ENCODE measurements around the gene MYPN. TPM values are rescaled to one million over a fixed set of nuclear protein-coding genes. Genes with fewer than 3 reads are reported as not detected.
"Not testable (repeated sequence)": the region's sequence is repeated elsewhere in the genome, so short reads cannot be mapped to it uniquely, and the experiment has no call there.

Gene MYPN
- total RNA-seq, 1 experiment from 2014 or later, result not detected

DNA sequence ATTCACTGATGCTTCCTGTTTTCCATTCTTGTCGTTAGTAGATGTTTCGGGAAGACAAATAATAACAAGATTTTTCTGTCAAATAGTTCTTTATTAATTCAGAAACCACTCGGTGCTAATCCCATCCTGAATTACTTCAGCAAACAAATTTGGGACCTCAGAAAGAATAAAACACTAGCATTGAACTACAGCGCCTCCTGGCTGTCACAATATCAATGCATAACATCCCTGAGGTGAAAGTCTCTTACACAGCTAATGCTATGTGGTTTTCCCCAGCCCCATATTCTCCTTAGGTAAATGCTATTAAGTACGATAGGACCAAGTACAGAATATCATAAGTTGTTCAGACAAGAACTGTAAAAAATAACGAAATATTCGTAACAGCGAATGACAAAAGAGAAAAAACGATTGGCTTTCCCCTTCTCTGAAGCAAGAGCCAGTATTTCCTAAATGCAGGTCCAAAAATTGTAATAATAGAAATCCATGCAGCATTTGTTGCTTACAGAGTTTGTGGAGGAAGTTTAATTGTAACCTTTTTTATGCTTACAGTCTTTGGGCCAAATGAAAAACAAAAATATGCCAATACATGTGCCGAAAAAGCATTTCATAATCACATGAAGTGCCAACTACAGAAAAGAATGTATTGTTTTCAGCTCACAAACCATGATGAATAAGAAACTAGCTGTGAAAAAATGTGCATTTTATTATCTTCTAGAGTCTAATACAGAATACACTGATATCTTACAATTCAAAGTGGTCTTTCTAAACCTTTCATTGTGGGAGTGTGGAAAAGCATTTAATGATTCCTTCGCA, 47.3 kb downstream of the MYPN start:
- in situ Hi-C loops (cut with HindIII; ENCODE audit: low sequenced_read_pairs), result no loop called here

GRCh38 chr10:68157522-68157921, 48.2 kb downstream of the MYPN start:
- in situ Hi-C loops (cut with HindIII; ENCODE audit: low sequenced_read_pairs); DNase-seq (ENCODE audit: low spot score): not testable (repeated sequence)

More for the DNA sequence above, 47.3 kb downstream of the MYPN start:
- peak; percentile 74 for DNase-seq (ENCODE audit: low spot score)

- DNase-seq (ENCODE audit: low spot score), result no peak
- in situ Hi-C loops (cut with HindIII; ENCODE audit: low sequenced_read_pairs), result no loop called here
Measured at GRCh38 chr10:68158031-68158430, 48.7 kb downstream of the MYPN start.

DNA sequence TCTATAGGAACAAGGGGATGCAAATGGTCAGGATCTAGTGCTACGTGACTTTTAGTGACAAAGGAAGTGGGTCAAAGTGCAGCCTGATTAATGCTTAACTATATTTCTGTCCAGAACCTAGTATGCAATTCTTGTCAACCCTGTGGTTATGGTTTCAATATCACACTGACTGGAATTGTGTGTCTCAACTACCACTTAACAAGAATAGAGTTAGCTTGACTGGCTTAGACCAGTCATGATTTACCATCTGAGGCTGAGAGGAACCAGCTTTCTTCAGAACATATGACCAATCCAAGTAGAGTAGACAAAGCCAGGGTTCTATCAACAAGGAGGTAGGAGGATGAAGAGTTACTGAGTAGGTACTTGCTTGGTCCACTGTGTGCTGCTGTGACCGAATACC, 54.4 kb downstream of the MYPN start:
- in situ Hi-C loops (cut with HindIII; ENCODE audit: low sequenced_read_pairs), result no loop called here
- no peak for DNase-seq (ENCODE audit: low spot score)

- DNase-seq (ENCODE audit: low spot score), result no peak
- in situ Hi-C loops (cut with HindIII; ENCODE audit: low sequenced_read_pairs), result no loop called here
Measured at GRCh38 chr10:68165643-68166042, 56.4 kb downstream of the MYPN start.

DNA sequence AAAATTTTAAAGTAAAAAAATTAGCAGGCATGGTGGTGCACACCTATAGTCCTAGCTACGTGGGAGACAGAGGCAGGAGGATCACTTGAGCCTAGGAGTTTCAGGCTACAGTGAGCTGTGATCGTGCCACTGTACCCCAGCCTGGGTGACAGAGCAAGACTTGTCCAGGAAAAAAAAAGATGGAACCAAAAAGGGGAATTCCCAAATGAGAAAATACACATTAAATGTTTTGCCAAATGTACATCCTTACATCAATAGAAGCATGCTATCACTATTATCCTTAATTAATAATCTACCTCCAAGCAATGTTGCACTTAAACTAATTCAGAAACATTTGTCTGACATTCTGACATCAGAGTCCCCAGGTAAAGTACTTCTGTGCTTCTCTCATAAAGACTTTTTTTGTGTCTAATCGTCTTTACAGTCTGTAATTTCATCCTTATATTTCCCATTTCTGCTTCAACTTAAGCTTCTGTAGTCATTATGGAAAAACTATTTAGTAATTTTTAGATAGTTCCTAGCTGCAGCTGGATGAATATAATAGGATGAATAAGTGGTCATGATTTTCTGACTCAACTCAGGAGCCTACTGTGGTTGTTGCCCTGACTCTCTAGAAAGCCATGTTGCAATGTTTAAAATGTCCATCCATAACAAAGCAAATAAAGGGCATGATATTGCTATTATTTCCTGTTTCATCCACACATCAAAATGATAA, 57.7 kb downstream of the MYPN start:
- in situ Hi-C loops (cut with HindIII; ENCODE audit: low sequenced_read_pairs), result no loop called here
- DNase-seq (ENCODE audit: low spot score), result no peak

DNA sequence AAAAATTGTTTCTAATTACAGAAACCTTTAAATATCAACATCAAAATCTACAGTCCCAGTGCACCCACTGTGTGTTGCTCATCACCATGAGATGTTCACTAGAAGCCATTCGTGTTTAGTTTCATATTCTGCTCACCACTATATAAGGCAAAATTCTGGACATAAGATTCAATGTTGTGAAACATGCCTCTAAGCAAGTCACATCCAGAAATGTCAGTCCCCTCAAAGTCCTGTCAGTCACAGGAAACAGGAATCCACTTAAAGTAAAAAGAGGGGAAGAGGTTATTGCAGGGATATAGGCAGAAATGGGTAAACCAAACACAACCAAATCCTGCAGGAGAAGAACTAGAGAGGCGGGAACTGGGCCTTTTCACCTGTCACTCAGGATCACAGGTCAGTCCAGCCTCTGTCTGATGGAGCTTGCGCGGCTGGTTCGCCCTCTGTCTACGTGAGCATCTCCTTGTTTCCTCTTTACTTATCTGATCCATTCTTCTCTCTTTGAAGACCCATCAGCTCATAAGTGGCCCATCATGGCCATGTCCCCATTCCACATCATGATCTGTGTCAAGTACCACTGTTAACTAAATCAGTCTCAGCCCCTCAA, 58.4 kb downstream of the MYPN start:
- in situ Hi-C loops (cut with HindIII; ENCODE audit: low sequenced_read_pairs), result no loop called here
- DNase-seq (ENCODE audit: low spot score), result no peak

GRCh38 chr10:68171539-68172080, 62.3 kb downstream of the MYPN start:
- in situ Hi-C loops (cut with HindIII; ENCODE audit: low sequenced_read_pairs), result no loop called here
- no peak for DNase-seq (ENCODE audit: low spot score)

- DNase-seq (ENCODE audit: low spot score), result no peak
- in situ Hi-C loops (cut with HindIII; ENCODE audit: low sequenced_read_pairs), result no loop called here
Measured at GRCh38 chr10:68172324-68172723, 63.0 kb downstream of the MYPN start.

- no peak for DNase-seq (ENCODE audit: low spot score)
- in situ Hi-C loops (cut with HindIII; ENCODE audit: low sequenced_read_pairs), result no loop called here
Measured at GRCh38 chr10:68175949-68176348, 66.7 kb downstream of the MYPN start.

DNA sequence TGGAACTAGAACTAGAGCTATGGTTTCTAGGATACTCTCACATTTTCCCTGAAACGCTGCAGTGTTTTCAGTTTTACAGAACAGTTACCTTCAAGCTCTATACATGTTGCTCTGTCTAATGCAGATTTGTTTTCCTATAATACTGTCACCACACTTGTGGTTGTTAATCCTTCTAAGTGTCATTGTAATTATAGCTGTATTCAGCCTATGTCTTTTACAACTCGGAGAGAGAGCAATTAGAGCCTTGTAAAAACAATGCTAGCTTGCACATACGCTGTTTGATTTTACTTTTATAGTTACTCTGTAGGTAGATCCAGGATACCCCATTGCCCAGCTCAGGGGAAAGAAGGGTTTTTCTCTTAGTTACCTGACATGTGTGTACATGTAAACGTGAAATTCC, 67.5 kb downstream of the MYPN start:
- in situ Hi-C loops (cut with HindIII; ENCODE audit: low sequenced_read_pairs), result no loop called here
- no peak for DNase-seq (ENCODE audit: low spot score)

- DNase-seq (ENCODE audit: low spot score), result no peak
- in situ Hi-C loops (cut with HindIII; ENCODE audit: low sequenced_read_pairs), result no loop called here
Measured at GRCh38 chr10:68178592-68178991, 69.3 kb downstream of the MYPN start.

DNA sequence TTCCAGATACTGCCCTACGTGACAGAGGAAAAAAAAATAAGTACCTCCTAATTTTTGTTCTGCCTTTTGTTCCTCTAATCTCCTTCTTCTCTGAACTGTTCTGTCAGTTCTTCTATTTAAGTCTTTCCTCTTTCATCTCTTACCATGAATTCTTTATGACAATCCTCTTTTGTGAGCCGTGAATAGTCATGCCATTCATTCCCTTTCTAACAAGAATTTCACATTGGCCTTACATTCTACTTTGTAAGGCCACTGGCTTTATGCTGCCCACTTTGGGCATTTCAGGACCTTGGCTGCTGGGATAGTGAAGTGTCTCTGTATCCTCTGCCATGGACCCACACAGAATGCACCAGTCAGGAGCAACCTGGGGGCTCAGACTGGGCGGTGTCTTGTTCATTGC, 69.7 kb downstream of the MYPN start:
- in situ Hi-C loops (cut with HindIII; ENCODE audit: low sequenced_read_pairs), result no loop called here
- no peak for DNase-seq (ENCODE audit: low spot score)

- DNase-seq (ENCODE audit: low spot score), result no peak
- in situ Hi-C loops (cut with HindIII; ENCODE audit: low sequenced_read_pairs), result no loop called here
Measured at GRCh38 chr10:68180490-68180889, 71.2 kb downstream of the MYPN start.

DNA sequence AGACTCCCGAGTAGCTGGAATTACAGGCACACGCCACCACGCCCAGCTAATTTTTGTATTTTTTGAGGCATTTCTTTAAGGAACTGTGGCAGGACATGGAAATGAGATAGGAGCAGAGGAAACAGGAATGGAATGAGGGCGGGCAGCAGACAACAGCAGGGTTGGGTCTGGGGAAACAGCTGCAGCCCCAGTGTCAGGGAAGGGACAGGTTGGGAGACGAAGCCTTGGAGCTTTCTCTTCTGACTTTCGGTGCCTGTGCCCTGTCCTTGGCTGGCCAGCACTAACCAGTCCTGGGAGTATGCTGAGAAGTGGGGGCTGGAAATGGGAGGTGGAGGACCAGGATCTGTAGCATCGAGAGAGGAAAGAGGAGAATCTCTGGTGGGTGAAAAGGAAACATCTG, 75.3 kb downstream of the MYPN start:
- no peak for DNase-seq (ENCODE audit: low spot score)
- in situ Hi-C loops (cut with HindIII; ENCODE audit: low sequenced_read_pairs), result no loop called here

GRCh38 chr10:68185085-68185484, 75.8 kb downstream of the MYPN start:
- no peak for DNase-seq (ENCODE audit: low spot score)
- in situ Hi-C loops (cut with HindIII; ENCODE audit: low sequenced_read_pairs), result no loop called here

GRCh38 chr10:68188835-68189234, 79.5 kb downstream of the MYPN start:
- DNase-seq (ENCODE audit: low spot score), result no peak
- in situ Hi-C loops (cut with HindIII; ENCODE audit: low sequenced_read_pairs), result no loop called here

DNA sequence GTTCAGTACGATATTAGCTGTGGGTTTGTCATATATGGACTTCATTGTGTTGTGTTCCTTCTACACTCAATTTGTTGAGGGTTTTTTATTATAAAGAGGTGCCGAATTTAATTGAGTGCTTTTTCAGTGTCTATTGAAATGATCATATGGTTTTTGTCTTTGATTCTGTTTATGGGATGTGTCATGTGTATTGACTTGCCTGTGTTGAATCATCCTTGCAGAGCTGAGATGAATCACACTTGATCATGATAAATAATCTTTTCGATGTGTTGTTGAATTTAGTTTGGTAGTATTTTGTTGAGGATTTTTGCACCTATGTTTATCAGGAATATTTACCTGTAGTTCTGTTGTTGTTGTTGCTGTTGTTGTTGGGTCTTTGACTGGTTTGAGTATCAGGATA, 82.8 kb downstream of the MYPN start:
- DNase-seq (ENCODE audit: low spot score), result no peak
- in situ Hi-C loops (cut with HindIII; ENCODE audit: low sequenced_read_pairs), result no loop called here

DNA sequence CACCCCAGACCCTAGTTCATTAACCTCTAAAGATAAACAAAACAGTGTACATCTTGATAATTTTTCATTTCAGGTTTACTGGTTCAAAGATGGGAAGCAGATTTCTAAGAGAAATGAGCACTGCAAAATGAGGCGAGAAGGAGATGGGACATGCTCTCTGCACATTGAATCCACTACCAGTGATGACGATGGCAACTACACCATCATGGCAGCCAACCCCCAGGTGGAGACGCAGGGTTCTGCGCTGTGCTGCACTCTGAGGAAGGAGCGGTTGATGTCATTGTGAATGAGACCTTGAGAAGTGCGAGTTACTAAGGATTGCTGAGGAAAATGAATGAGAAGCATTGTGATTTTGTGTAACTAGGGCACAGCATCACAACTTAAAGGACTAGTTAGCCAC, 85.0 kb downstream of the MYPN start:
- no peak for DNase-seq (ENCODE audit: low spot score)
- in situ Hi-C loops (cut with HindIII; ENCODE audit: low sequenced_read_pairs), result no loop called here

GRCh38 chr10:68195776-68196175, 86.5 kb downstream of the MYPN start:
- DNase-seq (ENCODE audit: low spot score); in situ Hi-C loops (cut with HindIII; ENCODE audit: low sequenced_read_pairs): not testable (repeated sequence)
